ENCODE results near the gene KIFAP3.
"Not testable (repeated sequence)": the region's sequence is repeated elsewhere in the genome, so short reads cannot be mapped to it uniquely, and the experiment has no call there.

The KIFAP3 gene

DNA sequence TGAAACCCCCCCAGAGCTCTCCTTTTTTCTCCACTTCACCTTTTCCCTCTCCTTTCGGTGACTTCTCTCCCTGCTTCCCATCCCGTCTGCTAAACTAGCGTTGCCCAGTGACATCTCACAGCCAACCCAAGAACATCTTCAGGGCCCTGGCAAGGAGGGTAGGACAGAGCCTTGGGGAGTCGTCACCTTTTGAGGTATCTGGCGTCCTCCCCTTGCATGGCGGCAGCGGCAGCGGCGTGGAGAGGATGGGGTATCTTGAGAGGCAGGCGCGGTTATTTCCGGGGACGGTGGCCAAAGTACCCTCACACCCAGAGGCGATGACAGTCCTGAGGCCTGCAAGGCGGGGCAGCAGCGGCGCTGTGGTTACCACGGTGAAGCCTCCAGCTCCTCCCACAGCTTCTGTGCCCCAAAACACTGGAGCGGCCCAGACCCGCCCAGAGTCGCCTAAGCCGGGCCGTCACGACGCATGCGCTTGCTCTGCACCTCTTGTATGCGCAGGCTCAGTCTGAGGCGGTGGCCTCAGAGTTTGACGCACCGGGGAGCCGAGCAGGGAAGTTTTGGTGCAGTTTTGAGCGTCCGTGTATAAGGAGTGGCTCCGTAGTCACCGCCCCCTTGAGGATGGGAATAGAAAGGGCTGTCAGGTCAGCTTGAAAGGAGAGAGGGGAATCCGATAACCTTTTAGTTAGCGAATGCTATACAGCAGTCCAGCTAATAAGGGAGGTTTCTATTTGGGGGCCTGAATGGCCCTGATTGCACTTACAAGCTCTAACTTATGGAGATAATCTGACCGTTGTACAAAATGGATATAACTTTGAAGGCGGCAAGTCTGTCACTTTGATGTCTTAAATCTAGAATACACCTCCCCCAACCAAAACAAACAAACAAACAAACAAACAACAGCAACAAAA, at the start of gene KIFAP3:
Gene KIFAP3, minus strand, starts transcription at position 446 of the 908 bp plus-strand sequence. Its CDS starts 228 bp downstream, at position 218.
- peak within 1 kb of the TSS; percentile 71 to 91 for H3K9ac ChIP-seq (ENCODE audit: low read depth in 1 of 2, low read length in 2 of 2)
- peaks cover 13 to 15% of the 10 kb centered on the region in 2 donors for H3K4me1 ChIP-seq (ENCODE audit: control insufficient read depth in 1 of 2, insufficient read depth in 2 of 2, low read length in 2 of 2)
- peak within 1 kb of the TSS; percentile 64 for H3K27ac ChIP-seq (ENCODE audit: low read depth, low read length)
- H3K27me3 ChIP-seq (ENCODE audit: control insufficient read depth in 1 of 2, insufficient read depth in 2 of 2, low read length in 2 of 2) = no peaks in the 10 kb centered on the region
- peak within 1 kb of the TSS; percentile 95 for H3K4me3 ChIP-seq (ENCODE audit: low read depth in 1 of 2, low read length in 2 of 2)
- peaks cover 0 to 5% of the 10 kb centered on the region in 2 donors for H3K36me3 ChIP-seq (ENCODE audit: control insufficient read depth in 1 of 2, insufficient read depth in 2 of 2, low read length in 2 of 2)
- peaks cover 4 to 7% of the 10 kb centered on the region in 2 donors for H3K9me3 ChIP-seq (ENCODE audit: control insufficient read depth in 1 of 2, low read length in 2 of 2)

DNA sequence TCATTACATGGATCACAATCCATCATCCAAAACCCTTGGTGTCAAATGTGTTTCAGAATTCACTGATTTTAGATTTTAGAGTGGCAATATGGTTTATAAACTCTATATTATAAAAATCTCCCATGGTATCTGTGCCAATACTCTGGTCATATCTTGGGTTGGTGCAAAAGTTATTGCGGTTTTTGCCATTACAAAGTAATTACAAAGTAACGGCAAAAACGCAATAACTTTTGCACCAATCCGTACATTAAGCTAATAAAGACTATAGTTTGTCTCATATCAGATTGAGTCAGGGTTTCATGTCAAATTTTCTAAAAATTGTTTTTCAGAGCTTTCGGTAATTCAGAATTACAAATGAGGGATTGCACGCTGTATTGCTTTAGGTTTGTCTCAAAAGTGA, 47.9 kb upstream of the KIFAP3 start:
- H3K9ac ChIP-seq (ENCODE audit: low read depth in 1 of 2, low read length in 2 of 2) = no peak overlapping the region
- no peaks in the 10 kb centered on the region for H3K4me1 ChIP-seq (ENCODE audit: control insufficient read depth in 1 of 2, insufficient read depth in 2 of 2, low read length in 2 of 2)
- no peaks in the 10 kb centered on the region for H3K9me3 ChIP-seq (ENCODE audit: control insufficient read depth in 1 of 2, low read length in 2 of 2)
- H3K4me3 ChIP-seq (ENCODE audit: low read depth in 1 of 2, low read length in 2 of 2) = no peak overlapping the region
- no peaks in the 10 kb centered on the region for H3K27me3 ChIP-seq (ENCODE audit: control insufficient read depth in 1 of 2, insufficient read depth in 2 of 2, low read length in 2 of 2)
- no peak overlapping the region for H3K27ac ChIP-seq (ENCODE audit: low read depth, low read length)
- H3K36me3 ChIP-seq (ENCODE audit: control insufficient read depth in 1 of 2, insufficient read depth in 2 of 2, low read length in 2 of 2) = no peaks in the 10 kb centered on the region

GRCh38 chr1:170114906-170115305, 40.4 kb upstream of the KIFAP3 start:
- no peak overlapping the region for H3K27ac ChIP-seq (ENCODE audit: low read depth, low read length)
- H3K27me3 ChIP-seq (ENCODE audit: control insufficient read depth in 1 of 2, insufficient read depth in 2 of 2, low read length in 2 of 2) = no peaks in the 10 kb centered on the region
- no peaks in the 10 kb centered on the region for H3K9me3 ChIP-seq (ENCODE audit: control insufficient read depth in 1 of 2, low read length in 2 of 2)
- H3K36me3 ChIP-seq (ENCODE audit: control insufficient read depth in 1 of 2, insufficient read depth in 2 of 2, low read length in 2 of 2) = no peaks in the 10 kb centered on the region
- no peaks in the 10 kb centered on the region for H3K4me1 ChIP-seq (ENCODE audit: control insufficient read depth in 1 of 2, insufficient read depth in 2 of 2, low read length in 2 of 2)
- H3K9ac ChIP-seq (ENCODE audit: low read depth in 1 of 2, low read length in 2 of 2) = no peak overlapping the region
- H3K4me3 ChIP-seq (ENCODE audit: low read depth in 1 of 2, low read length in 2 of 2) = no peak overlapping the region

DNA sequence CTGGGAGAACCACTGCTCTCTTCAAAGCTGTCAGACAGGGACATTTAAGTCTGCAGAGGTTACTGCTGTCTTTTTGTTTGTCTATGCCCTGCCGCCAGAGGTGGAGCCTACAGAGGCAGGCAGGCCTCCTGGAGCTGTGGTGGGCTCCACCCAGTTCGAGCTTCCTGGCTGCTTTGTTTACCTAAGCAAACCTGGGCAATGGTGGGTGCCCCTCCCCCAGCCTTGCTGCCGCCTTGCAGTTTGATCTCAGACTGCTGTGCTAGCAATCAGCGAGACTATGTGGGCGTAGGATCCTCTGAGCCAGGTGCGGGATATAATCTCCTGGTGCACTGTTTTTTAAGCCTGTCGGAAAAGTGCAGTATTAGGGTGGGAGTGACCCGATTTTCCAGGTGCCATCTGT, 38.6 kb upstream of the KIFAP3 start:
- H3K4me3 ChIP-seq (ENCODE audit: low read depth in 1 of 2, low read length in 2 of 2); H3K27ac ChIP-seq (ENCODE audit: low read depth, low read length); H3K9me3 ChIP-seq (ENCODE audit: control insufficient read depth in 1 of 2, low read length in 2 of 2); H3K9ac ChIP-seq (ENCODE audit: low read depth in 1 of 2, low read length in 2 of 2); H3K36me3 ChIP-seq (ENCODE audit: control insufficient read depth in 1 of 2, insufficient read depth in 2 of 2, low read length in 2 of 2); H3K4me1 ChIP-seq (ENCODE audit: control insufficient read depth in 1 of 2, insufficient read depth in 2 of 2, low read length in 2 of 2); H3K27me3 ChIP-seq (ENCODE audit: control insufficient read depth in 1 of 2, insufficient read depth in 2 of 2, low read length in 2 of 2): not testable (repeated sequence)

DNA sequence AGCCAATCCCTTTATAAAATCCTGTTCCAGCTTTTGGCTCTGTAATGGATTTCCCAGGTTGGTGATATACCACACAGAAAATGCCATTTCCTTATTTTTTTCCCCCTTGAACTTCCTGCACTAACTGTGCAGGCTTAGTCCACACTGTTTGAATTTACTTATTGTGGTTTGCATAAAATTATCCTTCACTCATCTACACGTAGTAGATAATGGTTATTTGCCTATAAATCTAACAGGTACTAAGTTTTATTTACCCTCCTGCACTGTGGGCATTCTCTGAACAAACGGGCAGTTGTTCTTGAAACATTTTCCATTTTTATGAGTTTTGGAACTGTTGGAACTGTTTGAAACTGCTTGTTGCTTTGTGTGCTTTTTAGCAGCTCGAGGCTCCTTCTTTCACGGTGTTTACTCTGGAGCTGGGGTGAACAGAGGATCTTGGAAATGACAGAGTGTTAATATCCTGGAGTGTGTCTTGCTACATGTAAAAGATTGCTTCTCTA, 23.0 kb upstream of the KIFAP3 start:
- H3K36me3 ChIP-seq (ENCODE audit: control insufficient read depth in 1 of 2, insufficient read depth in 2 of 2, low read length in 2 of 2) = no peaks in the 10 kb centered on the region
- no peaks in the 10 kb centered on the region for H3K27me3 ChIP-seq (ENCODE audit: control insufficient read depth in 1 of 2, insufficient read depth in 2 of 2, low read length in 2 of 2)
- H3K4me1 ChIP-seq (ENCODE audit: control insufficient read depth in 1 of 2, insufficient read depth in 2 of 2, low read length in 2 of 2) = no peaks in the 10 kb centered on the region
- no peaks in the 10 kb centered on the region for H3K9me3 ChIP-seq (ENCODE audit: control insufficient read depth in 1 of 2, low read length in 2 of 2)
- no peak overlapping the region for H3K9ac ChIP-seq (ENCODE audit: low read depth in 1 of 2, low read length in 2 of 2)
- no peak overlapping the region for H3K4me3 ChIP-seq (ENCODE audit: low read depth in 1 of 2, low read length in 2 of 2)
- no peak overlapping the region for H3K27ac ChIP-seq (ENCODE audit: low read depth, low read length)

DNA sequence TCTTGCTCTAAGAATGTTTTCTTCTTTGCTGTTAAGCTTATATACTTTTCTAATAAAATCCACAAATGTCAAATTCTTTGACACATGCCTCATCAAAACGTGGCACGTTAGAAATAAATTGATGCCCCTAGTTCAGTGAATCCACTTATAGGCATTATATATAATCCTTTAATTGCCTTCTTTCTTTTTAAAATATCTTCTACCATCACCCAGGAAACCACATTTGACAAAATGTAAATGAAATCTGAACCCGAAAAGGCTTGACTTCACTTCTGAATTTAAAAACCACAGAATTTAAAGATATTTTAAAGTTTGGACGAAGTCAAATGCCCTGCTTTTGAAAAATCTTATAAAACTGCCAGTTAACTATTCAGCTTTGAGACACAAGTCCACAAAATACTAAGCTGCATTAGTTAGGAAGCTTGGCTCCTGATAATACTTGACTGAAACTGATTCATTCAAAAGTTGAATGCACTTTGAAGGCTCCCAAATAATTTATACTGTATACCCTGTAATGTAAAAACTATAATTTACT, 22.4 kb upstream of the KIFAP3 start:
- Histone ChIP-seq H3K9ac (ENCODE audit: low read depth in 1 of 2, low read length in 2 of 2) (no peak overlapping the region), H3K4me1 (ENCODE audit: control insufficient read depth in 1 of 2, insufficient read depth in 2 of 2, low read length in 2 of 2) (no peaks in the 10 kb centered on the region)

DNA sequence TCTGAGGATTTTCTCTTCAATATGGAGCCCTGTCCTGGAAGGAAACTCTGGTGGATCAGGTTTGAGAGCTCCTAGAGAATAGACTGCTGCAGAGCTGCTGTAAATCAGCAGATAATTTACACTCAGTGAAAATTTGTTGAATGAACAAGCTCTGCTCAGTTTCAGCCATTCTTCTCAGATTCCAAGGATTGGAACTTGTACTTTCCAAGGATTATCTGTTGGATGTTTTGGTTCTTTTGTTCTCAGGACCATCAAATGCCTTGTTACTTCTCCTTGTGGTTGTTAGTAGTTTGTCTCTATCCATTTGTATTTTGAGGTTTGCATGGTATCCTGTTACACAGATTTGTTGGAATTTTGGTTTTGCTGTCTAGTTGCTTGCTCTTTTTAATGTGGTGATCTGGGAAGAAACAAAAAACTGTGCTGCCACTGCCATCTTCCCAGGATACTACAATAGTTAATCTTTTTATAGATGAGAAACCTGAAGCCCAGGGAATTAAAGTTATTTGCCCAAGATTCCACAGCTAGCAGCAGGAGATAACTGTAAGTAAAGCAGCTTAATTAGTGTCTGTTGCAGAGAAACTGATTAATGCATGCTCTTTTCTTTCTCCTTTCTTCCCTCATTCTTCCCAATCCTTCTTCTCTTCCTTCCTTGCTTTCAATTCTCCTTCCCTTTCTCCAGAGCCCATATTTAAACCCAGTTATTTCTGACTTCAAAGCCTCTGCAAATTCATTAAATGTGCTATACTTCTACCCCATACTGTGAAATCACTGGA, 21.7 kb upstream of the KIFAP3 start:
- H3K4me3 ChIP-seq (ENCODE audit: low read depth in 1 of 2, low read length in 2 of 2) = no peak overlapping the region
- no peaks in the 10 kb centered on the region for H3K27me3 ChIP-seq (ENCODE audit: control insufficient read depth in 1 of 2, insufficient read depth in 2 of 2, low read length in 2 of 2)
- H3K36me3 ChIP-seq (ENCODE audit: control insufficient read depth in 1 of 2, insufficient read depth in 2 of 2, low read length in 2 of 2) = no peaks in the 10 kb centered on the region
- H3K4me1 ChIP-seq (ENCODE audit: control insufficient read depth in 1 of 2, insufficient read depth in 2 of 2, low read length in 2 of 2) = no peaks in the 10 kb centered on the region
- no peak overlapping the region for H3K27ac ChIP-seq (ENCODE audit: low read depth, low read length)
- no peak overlapping the region for H3K9ac ChIP-seq (ENCODE audit: low read depth in 1 of 2, low read length in 2 of 2)
- H3K9me3 ChIP-seq (ENCODE audit: control insufficient read depth in 1 of 2, low read length in 2 of 2) = no peaks in the 10 kb centered on the region

More for the DNA sequence above, 22.4 kb upstream of the KIFAP3 start:
- Histone ChIP-seq H3K9me3 (ENCODE audit: control insufficient read depth in 1 of 2, low read length in 2 of 2) (no peaks in the 10 kb centered on the region), H3K36me3 (ENCODE audit: control insufficient read depth in 1 of 2, insufficient read depth in 2 of 2, low read length in 2 of 2) (no peaks in the 10 kb centered on the region), H3K27me3 (ENCODE audit: control insufficient read depth in 1 of 2, insufficient read depth in 2 of 2, low read length in 2 of 2) (no peaks in the 10 kb centered on the region), H3K4me3 (ENCODE audit: low read depth in 1 of 2, low read length in 2 of 2) (no peak overlapping the region), H3K27ac (ENCODE audit: low read depth, low read length) (no peak overlapping the region)

DNA sequence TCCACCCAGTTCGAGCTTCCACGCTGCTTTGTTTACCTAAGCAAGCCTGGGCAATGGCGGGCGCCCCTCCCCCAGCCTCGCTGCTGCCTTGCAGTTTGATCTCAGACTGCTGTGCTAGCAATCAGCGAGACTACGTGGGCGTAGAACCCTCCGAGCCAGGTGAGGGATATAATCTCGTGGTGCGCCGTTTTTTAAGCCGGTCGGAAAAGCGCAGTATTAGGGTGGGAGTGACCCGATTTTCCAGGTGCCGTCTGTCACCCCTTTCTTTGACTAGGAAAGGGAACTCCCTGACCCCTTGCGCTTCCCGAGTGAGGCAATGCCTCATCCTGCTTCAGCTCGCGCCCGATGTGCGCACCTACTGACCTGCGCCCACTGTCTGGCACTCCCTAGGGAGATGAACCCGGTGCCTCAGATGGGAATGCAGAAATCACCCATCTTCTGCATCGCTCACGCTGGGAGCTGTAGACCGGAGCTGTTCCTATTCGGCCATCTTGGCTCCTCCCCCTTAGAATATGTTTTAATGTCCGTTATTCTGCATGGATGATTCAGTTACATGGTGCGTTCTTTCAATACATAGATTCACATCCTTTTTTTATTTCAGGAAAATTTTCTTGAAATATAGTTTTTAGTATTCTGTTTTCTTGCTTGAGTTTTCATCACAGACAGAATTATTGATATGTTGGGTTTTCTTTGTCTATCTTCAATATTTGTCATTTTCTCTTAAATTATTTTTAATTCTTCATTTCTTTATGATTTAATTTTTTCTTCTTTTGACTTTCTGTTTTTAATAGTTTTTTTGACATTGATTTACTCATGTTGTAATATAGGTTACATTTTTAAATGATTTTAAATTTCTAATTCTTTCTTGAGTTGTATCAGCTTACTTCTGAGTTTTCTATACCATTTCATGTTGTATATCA, 20.5 kb upstream of the KIFAP3 start:
- H3K9ac ChIP-seq (ENCODE audit: low read depth in 1 of 2, low read length in 2 of 2); H3K4me1 ChIP-seq (ENCODE audit: control insufficient read depth in 1 of 2, insufficient read depth in 2 of 2, low read length in 2 of 2); H3K27me3 ChIP-seq (ENCODE audit: control insufficient read depth in 1 of 2, insufficient read depth in 2 of 2, low read length in 2 of 2); H3K9me3 ChIP-seq (ENCODE audit: control insufficient read depth in 1 of 2, low read length in 2 of 2); H3K36me3 ChIP-seq (ENCODE audit: control insufficient read depth in 1 of 2, insufficient read depth in 2 of 2, low read length in 2 of 2); H3K4me3 ChIP-seq (ENCODE audit: low read depth in 1 of 2, low read length in 2 of 2); H3K27ac ChIP-seq (ENCODE audit: low read depth, low read length): not testable (repeated sequence)

GRCh38 chr1:170086399-170087032, 12.0 kb upstream of the KIFAP3 start:
- Histone ChIP-seq H3K4me1 (ENCODE audit: control insufficient read depth in 1 of 2, insufficient read depth in 2 of 2, low read length in 2 of 2) (no peaks in the 10 kb centered on the region), H3K27me3 (ENCODE audit: control insufficient read depth in 1 of 2, insufficient read depth in 2 of 2, low read length in 2 of 2) (no peaks in the 10 kb centered on the region), H3K27ac (ENCODE audit: low read depth, low read length) (no peak overlapping the region), H3K9ac (ENCODE audit: low read depth in 1 of 2, low read length in 2 of 2) (no peak overlapping the region), H3K4me3 (ENCODE audit: low read depth in 1 of 2, low read length in 2 of 2) (no peak overlapping the region), H3K36me3 (ENCODE audit: control insufficient read depth in 1 of 2, insufficient read depth in 2 of 2, low read length in 2 of 2) (no peaks in the 10 kb centered on the region), H3K9me3 (ENCODE audit: control insufficient read depth in 1 of 2, low read length in 2 of 2) (no peaks in the 10 kb centered on the region)
